GM19043 (cell line): ENCODE results near the gene UPP1.

Source experiments
- ATAC-seq: cut with Tn5 transposase; IDR thresholded peaks from one replicate; pipeline ENCODE4 v1.9.1; 2021; ENCODE audit warnings: low read depth; ENCODE audit not compliant: unreplicated experiment

UPP1 gene

GRCh38 chr7:48084727-48085432 is 4.2 kb upstream of the UPP1 start:
- ATAC-seq: peak; percentile 57

GRCh38 chr7:48085433-48085791 is 3.7 kb upstream of the UPP1 start:
- no peak for ATAC-seq

- ATAC-seq: no peak
These were observed 3.1 kb upstream of the UPP1 start for GRCh38 chr7:48085942-48086341.

- ATAC-seq: peak; percentile 18
These were observed 1.7 kb upstream of the UPP1 start for GRCh38 chr7:48087349-48087748.

- ATAC-seq: peak; percentile 47
These were observed 463 bp upstream of the UPP1 start for GRCh38 chr7:48088559-48089045.

- no peak for ATAC-seq
These were observed 1.2 kb downstream of the UPP1 start for GRCh38 chr7:48090095-48090805.

GRCh38 chr7:48091506-48092433 is 2.7 kb downstream of the UPP1 start:
- ATAC-seq: no peak

GRCh38 chr7:48094861-48095293 is 5.8 kb downstream of the UPP1 start:
- no peak for ATAC-seq

- ATAC-seq: no peak
These were observed 7.2 kb downstream of the UPP1 start for GRCh38 chr7:48096273-48096672.

- no peak for ATAC-seq
These were observed 8.6 kb downstream of the UPP1 start for GRCh38 chr7:48097521-48098231.

GRCh38 chr7:48098846-48099245 is 9.8 kb downstream of the UPP1 start:
- no peak for ATAC-seq

GRCh38 chr7:48099781-48100180 is 10.7 kb downstream of the UPP1 start:
- ATAC-seq: no peak

- ATAC-seq: no peak
These were observed 12.3 kb downstream of the UPP1 start for GRCh38 chr7:48101352-48101751.

- ATAC-seq: no peak
These were observed 12.9 kb downstream of the UPP1 start for GRCh38 chr7:48101968-48102367.

- ATAC-seq: no peak
These were observed 13.5 kb downstream of the UPP1 start for GRCh38 chr7:48102530-48102929.

- ATAC-seq: no peak
These were observed 16.0 kb downstream of the UPP1 start for GRCh38 chr7:48105045-48105444.

GRCh38 chr7:48106906-48107659 is 18.0 kb downstream of the UPP1 start:
- no peak for ATAC-seq

- no peak for ATAC-seq
These were observed 18.9 kb downstream of the UPP1 start for GRCh38 chr7:48107926-48108472.
